AG04450 (cell line): Measurements from ENCODE around the gene IFNAR1. TPM values are rescaled to one million over a fixed set of nuclear protein-coding genes. Genes with fewer than 3 reads are reported as not detected.
A peak's percentile ranks its signal among the peaks of the same experiment; 100 is the strongest.

Source experiments
- CTCF ChIA-PET: fragments of 300-600, 350-600 bp; formaldehyde crosslinking; extraction: SDS; loops from one replicate; lab custom pipeline; 2022; ENCODE audit warnings: antibody characterized with exemption, inconsistent platforms; lab: Charles Lee
- POLR2A ChIA-PET: fragments of 350-600 bp; formaldehyde crosslinking; extraction: SDS; loops from one replicate; lab custom pipeline; 2021; ENCODE audit warnings: antibody characterized with exemption, inconsistent platforms; lab: Yijun Ruan, JAX
- DNase-seq: peaks from one replicate; pipeline ENCODE4 v3.0.0-alpha.2; 2011; ENCODE audit warnings: low read depth, low spot score
- H3K27ac ChIP-seq: one replicate; pipeline ENCODE4 v1.5.1; 2012; ENCODE audit warnings: low read depth, low read length, control low read depth
- H3K27me3 ChIP-seq: one replicate; pipeline ENCODE4 v1.6.0; 2012; ENCODE audit warnings: low read length; ENCODE audit not compliant: control insufficient read depth, insufficient read depth
- H3K4me3 ChIP-seq: 2 replicates; pipeline ENCODE4 v1.5.1; 2011; ENCODE audit warnings: mild to moderate bottlenecking, low read depth, low read length, control low read depth
- H3K9me3 ChIP-seq: 2 replicates; pipeline ENCODE4 v1.5.1; 2012; ENCODE audit warnings: low read length; ENCODE audit not compliant: control insufficient read depth, insufficient read depth
- CTCF ChIP-seq: IDR thresholded peaks from 2 replicates; pipeline ENCODE4 v1.5.1; 2011; ENCODE audit warnings: low read depth, low read length, control low read depth, inconsistent platforms
- polyA minus RNA-seq: library from RNA; depleted of rRNA, polyadenylated mRNA; stranded (reverse); fragments of >200 nt; gene quantifications from 2 replicates; pipeline ENCODE4 v1.2.3, GENCODE V29; 2011; rRNA and poly(A)+ RNA removed
- polyA plus RNA-seq: library from polyadenylated mRNA; depleted of rRNA; stranded (reverse); fragments of >200 nt; gene quantifications from 2 replicates; pipeline ENCODE4 v1.2.3, GENCODE V29; 2011; rRNA removed

IFNAR1 gene
- polyA plus RNA-seq (17.0 and 21.2 TPM in 2 replicates), polyA minus RNA-seq (20.6 and 27.3 TPM in 2 replicates)

DNA sequence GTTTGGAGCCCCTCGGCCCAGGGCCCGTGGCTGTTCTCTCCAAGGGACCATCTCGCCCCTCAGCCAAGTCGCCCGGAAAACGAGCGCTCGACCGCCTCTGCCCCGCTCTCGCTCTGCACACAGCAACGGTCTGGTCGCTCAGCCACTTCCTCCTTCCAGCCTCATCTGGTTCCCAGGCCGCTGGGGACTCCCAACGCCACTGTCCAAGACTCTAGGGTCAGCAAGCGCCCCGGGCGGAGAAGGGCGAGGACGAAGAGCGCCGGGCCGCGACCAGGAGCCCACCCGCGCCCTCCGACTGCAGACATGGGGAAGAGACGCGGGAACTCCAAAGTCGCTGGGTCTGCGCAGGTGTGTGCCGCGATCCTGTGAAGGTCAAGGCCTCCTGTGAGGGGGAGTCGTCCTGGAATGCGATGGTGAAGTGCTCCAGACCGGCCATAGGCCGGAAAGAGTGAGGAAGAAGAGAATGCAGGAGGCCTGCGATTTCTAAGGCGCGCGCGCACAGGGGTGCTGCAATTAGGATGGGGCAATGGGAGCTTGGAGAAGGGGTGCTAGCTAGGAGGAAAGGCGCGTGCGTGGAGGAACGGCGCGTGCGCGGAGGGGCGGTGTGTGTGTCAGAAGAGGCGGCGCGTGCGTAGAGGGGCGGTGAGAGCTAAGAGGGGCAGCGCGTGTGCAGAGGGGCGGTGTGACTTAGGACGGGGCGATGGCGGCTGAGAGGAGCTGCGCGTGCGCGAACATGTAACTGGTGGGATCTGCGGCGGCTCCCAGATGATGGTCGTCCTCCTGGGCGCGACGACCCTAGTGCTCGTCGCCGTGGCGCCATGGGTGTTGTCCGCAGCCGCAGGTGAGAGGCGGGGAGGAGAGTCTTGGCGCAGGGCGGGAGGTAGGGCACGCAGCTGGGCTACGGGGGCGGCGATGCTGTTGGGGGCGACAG, at the start of gene IFNAR1:
Gene IFNAR1, plus strand, starts transcription at position 680 of the 931 bp plus-strand sequence. Its CDS starts 86 bp downstream, at position 766.
- no peak for TF ChIP-seq CTCF
- POLR2A ChIA-PET: interaction anchor here (0.5 to 1.3 kb wide), 14 partner anchors 9 to 712 kb away, joined by 3 to 6 read pairs (median 3); partner anchors contain the start of genes CFAP298, IL10RB, PAXBP1 and TMEM50B
- peak; percentile 96 for DNase-seq

DNA sequence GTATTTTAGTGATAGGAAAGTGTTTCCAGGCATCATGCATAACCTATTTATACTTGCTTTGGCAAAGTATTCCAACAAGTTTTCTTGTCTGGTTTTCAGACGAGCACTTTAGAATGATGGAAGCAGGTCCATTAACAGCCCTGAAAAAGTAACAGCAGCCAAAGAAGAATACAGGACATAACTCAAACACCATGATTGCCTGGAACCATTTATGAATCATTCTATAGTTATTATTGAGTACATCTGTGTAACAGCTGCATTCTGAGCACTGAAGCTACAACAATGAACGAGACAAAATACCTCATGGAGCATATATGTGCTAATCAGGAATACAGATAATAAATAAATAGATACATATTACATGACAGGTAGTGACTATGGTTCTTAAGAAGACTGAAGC, 46.0 kb upstream of the IFNAR1 start:
- no peak for DNase-seq
- no peak overlapping the region for H3K4me3 ChIP-seq
- H3K9me3 ChIP-seq: no peaks in the 10 kb centered on the region
- no peak for TF ChIP-seq CTCF
- no peak overlapping the region for H3K27ac ChIP-seq
- ChIA-PET POLR2A (no interaction called here), CTCF (no interaction called here)
- H3K27me3 ChIP-seq: no peaks in the 10 kb centered on the region

More for the DNA sequence above, at the start of gene IFNAR1:
- CTCF ChIA-PET: interaction anchor here (0.9 to 2.0 kb wide), 5 partner anchors 37 to 127 kb away, joined by 3 to 8 read pairs (median 6); no protein-coding TSS in a partner anchor
- Histone ChIP-seq H3K9me3 (no peaks in the 10 kb centered on the region; the same call in 1 of the 2 replicates), H3K27me3 (no peaks in the 10 kb centered on the region), H3K4me3 (peak within 1 kb of the TSS; percentile 99), H3K27ac (peak within 1 kb of the TSS; percentile 96)

GRCh38 chr21:33279330-33279820, 45.4 kb upstream of the IFNAR1 start:
- POLR2A ChIA-PET: no interaction called here

DNA sequence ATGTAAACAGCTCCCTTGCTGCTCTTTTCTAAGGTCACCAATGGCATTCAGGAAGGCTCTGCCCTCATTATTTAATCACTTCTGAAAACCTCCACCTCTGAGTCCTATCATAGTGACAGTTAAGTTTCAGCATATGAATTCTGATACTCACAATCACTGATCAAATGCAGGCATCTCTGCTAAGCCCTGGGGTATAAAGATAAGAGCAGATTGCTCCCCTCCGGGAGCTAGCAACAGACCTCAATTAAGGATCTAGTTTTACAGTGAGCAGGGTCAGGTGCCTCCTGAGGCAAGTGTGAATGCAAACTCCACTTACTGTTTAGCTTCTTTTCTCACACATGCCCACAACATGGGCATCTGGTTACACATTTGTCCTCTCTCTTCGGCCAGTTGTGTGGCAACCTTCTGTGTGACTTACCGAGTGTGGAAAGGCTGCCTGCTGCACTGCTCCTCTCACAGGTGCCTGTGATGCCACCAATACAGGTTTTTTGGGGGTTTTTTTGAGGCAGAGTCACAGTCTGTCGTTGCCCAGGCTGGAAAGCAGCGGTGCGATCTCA, 43.6 kb upstream of the IFNAR1 start:
- H3K27ac ChIP-seq: no peak overlapping the region
- no peak overlapping the region for H3K4me3 ChIP-seq
- POLR2A ChIA-PET: no interaction called here
- CTCF ChIA-PET: no interaction called here
- H3K27me3 ChIP-seq: no peaks in the 10 kb centered on the region
- TF ChIP-seq CTCF: no peak
- DNase-seq: no peak
- no peaks in the 10 kb centered on the region for H3K9me3 ChIP-seq

More at GRCh38 chr21:33279330-33279820, 45.4 kb upstream of the IFNAR1 start:
- TF ChIP-seq CTCF: no peak
- Histone ChIP-seq H3K9me3 (no peaks in the 10 kb centered on the region), H3K27me3 (no peaks in the 10 kb centered on the region), H3K27ac (no peak overlapping the region), H3K4me3 (no peak overlapping the region)
- CTCF ChIA-PET: no interaction called here
- DNase-seq: no peak
